K562 (cell line): ENCODE results near the gene BSDC1. TPM values are rescaled to one million over a fixed set of nuclear protein-coding genes. Genes with fewer than 3 reads are reported as not detected.

Source experiments
- ETV6 ChIP-seq, 3 experiments: fragments of 150-350 bp in 1 of 3; sonication (generic) in 1 of 3; formaldehyde crosslinking in 1 of 3; IDR thresholded peaks; 2 replicates each; pipeline versions ENCODE4 v1.6.1 to v1.8.0; 2014 to 2022; ENCODE audit warnings: borderline replicate concordance in 2 of 3, low read depth in 2 of 3, antibody characterized with exemption in 1 of 3, low read length in 1 of 3, mild to moderate bottlenecking in 1 of 3, missing genetic modification reagents in 1 of 3
- KLF1 ChIP-seq: fragments of 450-650 bp; IDR thresholded peaks from 2 replicates; pipeline ENCODE4 v1.6.1; 2016; ENCODE audit warnings: missing genetic modification characterization, missing compliant biosample characterization
- MTA2 ChIP-seq: fragments of 450-650 bp; IDR thresholded peaks from 2 replicates; pipeline ENCODE4 v1.6.1; 2016; ENCODE audit warnings: low read depth
- NR1H2 ChIP-seq: sonication (generic); formaldehyde crosslinking; IDR thresholded peaks from 2 replicates; pipeline ENCODE4 v1.4.0; 2020; ENCODE audit warnings: mild to moderate bottlenecking, missing genetic modification reagents
- TEAD1 ChIP-seq, 2 experiments: fragments of 450-650 bp in 1 of 2; sonication (generic) in 1 of 2; formaldehyde crosslinking; IDR thresholded peaks; 2 replicates each; pipeline versions ENCODE4 v1.4.0 to v1.8.0; 2020 to 2022; ENCODE audit warnings: mild to moderate bottlenecking in 2 of 2, missing genetic modification reagents in 1 of 2
- ZBTB40 ChIP-seq, 2 experiments: fragments of 450-650 bp in 1 of 2; sonication (generic) in 1 of 2; formaldehyde crosslinking in 1 of 2; IDR thresholded peaks; 2 replicates each; pipeline versions ENCODE4 v1.7.1 to v1.9.0; 2016 to 2022; ENCODE audit warnings: inconsistent platforms in 1 of 2, mild to moderate bottlenecking in 1 of 2, missing genetic modification reagents in 1 of 2
- ZNF507 ChIP-seq: conservative IDR thresholded peaks from 2 replicates; pipeline ENCODE4 v1.6.1; 2017; ENCODE audit warnings: missing genetic modification characterization, missing compliant biosample characterization
- ZNF668 ChIP-seq: fragments of 250-450 bp; sonication (Bioruptor Pico); IDR thresholded peaks from 2 replicates; pipeline ENCODE4 v1.8.0; 2022; ENCODE audit warnings: mild to moderate bottlenecking, inconsistent platforms
- polyA plus RNA-seq, 8 experiments: library from polyadenylated mRNA; depleted of rRNA in 4 of 8; stranded (reverse) in 5 of 8; unstranded in 3 of 8; fragments of >200 nt; fragmentation: Nextera tagmentation in 2 of 8; fragmentation: Illumina TruSeq in 1 of 8; extraction: Ambion mirVana in 2 of 8; extraction: Trizol in 1 of 8; gene quantifications; 2 replicates each; pipeline versions ENCODE4 v1.2.1 to v1.2.3, GENCODE V29; 2011 to 2014; ENCODE audit warnings: inconsistent platforms in 1 of 8, missing spikeins in 1 of 8
- total RNA-seq, 7 experiments: library from RNA; depleted of rRNA in 6 of 7; stranded (reverse); fragments of >200 nt in 6 of 7; fragmentation: Illumina TruSeq in 2 of 7; extraction: Trizol in 2 of 7; gene quantifications; 2 replicates each; pipeline versions ENCODE4 v1.2.1 to v1.2.3, GENCODE V29; 2011 to 2021; ENCODE audit warnings: low replicate concordance in 1 of 7
- TF ChIP-seq, protein P1 (sequence below): fragments of 250-450 bp; sonication (Bioruptor Pico); IDR thresholded peaks from 2 replicates; pipeline ENCODE4 v1.4.0; 2020; ENCODE audit warnings: mild to moderate bottlenecking, moderate library complexity
- TF ChIP-seq, protein P2 (sequence below): sonication (generic); formaldehyde crosslinking; IDR thresholded peaks from 2 replicates; pipeline ENCODE4 v1.8.1; 2023; ENCODE audit warnings: mild to moderate bottlenecking, missing genetic modification reagents

Gene BSDC1
- total and polyA plus RNA-seq, 9 of the 15 experiments (the other 6 are each of a cell fraction or from before 2014, with no cell fraction given): 10.2 to 96.8 (median 73.1) TPM

GRCh38 chr1:32334864-32335534 is 59.2 kb downstream of the BSDC1 start (continued):
- no peak for TF ChIP-seq ETV6 (IDR thresholded peaks at IDR 0.05; ENCODE audit: borderline replicate concordance in 1 of 2, low read depth in 2 of 2, low read length in 1 of 2)
- TF ChIP-seq ETV6 (CRISPR knock-in tag; IDR thresholded peaks at IDR 0.05; ENCODE audit: borderline replicate concordance): 0 out of 2 replicates have a peak, but pooled peaks have one; percentile 19
- TF ChIP-seq ZNF668 (CRISPR knock-in tag): no peak
- 0 out of 2 replicates have a peak, but pooled peaks have one; percentile 32 for TF ChIP-seq ZBTB40 (IDR thresholded peaks at IDR 0.05)
- no peak for TF ChIP-seq ZBTB40 (CRISPR knock-in tag; IDR thresholded peaks at IDR 0.05)
- TF ChIP-seq, protein P1, sequence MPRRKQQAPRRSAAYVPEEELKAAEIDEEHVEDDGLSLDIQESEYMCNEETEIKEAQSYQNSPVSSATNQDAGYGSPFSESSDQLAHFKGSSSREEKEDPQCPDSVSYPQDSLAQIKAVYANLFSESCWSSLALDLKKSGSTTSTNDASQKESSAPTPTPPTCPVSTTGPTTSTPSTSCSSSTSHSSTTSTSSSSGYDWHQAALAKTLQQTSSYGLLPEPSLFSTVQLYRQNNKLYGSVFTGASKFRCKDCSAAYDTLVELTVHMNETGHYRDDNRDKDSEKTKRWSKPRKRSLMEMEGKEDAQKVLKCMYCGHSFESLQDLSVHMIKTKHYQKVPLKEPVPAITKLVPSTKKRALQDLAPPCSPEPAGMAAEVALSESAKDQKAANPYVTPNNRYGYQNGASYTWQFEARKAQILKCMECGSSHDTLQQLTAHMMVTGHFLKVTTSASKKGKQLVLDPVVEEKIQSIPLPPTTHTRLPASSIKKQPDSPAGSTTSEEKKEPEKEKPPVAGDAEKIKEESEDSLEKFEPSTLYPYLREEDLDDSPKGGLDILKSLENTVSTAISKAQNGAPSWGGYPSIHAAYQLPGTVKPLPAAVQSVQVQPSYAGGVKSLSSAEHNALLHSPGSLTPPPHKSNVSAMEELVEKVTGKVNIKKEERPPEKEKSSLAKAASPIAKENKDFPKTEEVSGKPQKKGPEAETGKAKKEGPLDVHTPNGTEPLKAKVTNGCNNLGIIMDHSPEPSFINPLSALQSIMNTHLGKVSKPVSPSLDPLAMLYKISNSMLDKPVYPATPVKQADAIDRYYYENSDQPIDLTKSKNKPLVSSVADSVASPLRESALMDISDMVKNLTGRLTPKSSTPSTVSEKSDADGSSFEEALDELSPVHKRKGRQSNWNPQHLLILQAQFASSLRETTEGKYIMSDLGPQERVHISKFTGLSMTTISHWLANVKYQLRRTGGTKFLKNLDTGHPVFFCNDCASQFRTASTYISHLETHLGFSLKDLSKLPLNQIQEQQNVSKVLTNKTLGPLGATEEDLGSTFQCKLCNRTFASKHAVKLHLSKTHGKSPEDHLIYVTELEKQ: no peak
- TF ChIP-seq, protein P2, sequence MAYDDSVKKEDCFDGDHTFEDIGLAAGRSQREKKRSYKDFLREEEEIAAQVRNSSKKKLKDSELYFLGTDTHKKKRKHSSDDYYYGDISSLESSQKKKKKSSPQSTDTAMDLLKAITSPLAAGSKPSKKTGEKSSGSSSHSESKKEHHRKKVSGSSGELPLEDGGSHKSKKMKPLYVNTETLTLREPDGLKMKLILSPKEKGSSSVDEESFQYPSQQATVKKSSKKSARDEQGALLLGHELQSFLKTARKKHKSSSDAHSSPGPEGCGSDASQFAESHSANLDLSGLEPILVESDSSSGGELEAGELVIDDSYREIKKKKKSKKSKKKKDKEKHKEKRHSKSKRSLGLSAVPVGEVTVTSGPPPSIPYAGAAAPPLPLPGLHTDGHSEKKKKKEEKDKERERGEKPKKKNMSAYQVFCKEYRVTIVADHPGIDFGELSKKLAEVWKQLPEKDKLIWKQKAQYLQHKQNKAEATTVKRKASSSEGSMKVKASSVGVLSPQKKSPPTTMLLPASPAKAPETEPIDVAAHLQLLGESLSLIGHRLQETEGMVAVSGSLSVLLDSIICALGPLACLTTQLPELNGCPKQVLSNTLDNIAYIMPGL (CRISPR knock-in tag): peak; percentile 60; the same call in 1 of the 2 replicates
- TF ChIP-seq NR1H2: no peak
- TF ChIP-seq TEAD1 (CRISPR knock-in tag; IDR thresholded peaks at IDR 0.05): peak in 1 of 2 experiments; percentile 63; a peak in 1 of 4 replicates
- TF ChIP-seq MTA2: no peak; the same call in 1 of the 2 replicates
- no peak for TF ChIP-seq ZNF507 (tag)
- TF ChIP-seq KLF1 (tag): no peak
